ENCODE results near the gene SLC35A3. TPM values are rescaled to one million over a fixed set of nuclear protein-coding genes. Genes with fewer than 3 reads are reported as not detected.
A peak's percentile ranks its signal among the peaks of the same experiment; 100 is the strongest.
"Not testable (repeated sequence)": the region's sequence is repeated elsewhere in the genome, so short reads cannot be mapped to it uniquely, and the experiment has no call there.

The SLC35A3 gene
- total RNA-seq, 3 donors from 2014 or later: 86.2 to 205 (median 159) TPM

GRCh38 chr1:99975529-99975928 lies 5.7 kb downstream of the SLC35A3 start:
- no peak for TF ChIP-seq CTCF (IDR thresholded peaks at IDR 0.05)
- peaks cover 52% of the 10 kb centered on the region for H3K4me1 ChIP-seq (ENCODE audit: low read depth)
- ATAC-seq (peak; percentile 92), DNase-seq (peak in 1 of 3 donors; percentile 50)
- H3K9me3 ChIP-seq: no peaks in the 10 kb centered on the region
- no peaks in the 10 kb centered on the region for H3K36me3 ChIP-seq (ENCODE audit: low read depth)
- intact Hi-C loops (cut with DNase I, micrococcal nuclease): no loop called here
- H3K4me3 ChIP-seq: no peak overlapping the region

- H3K4me3 ChIP-seq; H3K36me3 ChIP-seq (ENCODE audit: low read depth); H3K9me3 ChIP-seq; intact Hi-C loops (cut with DNase I, micrococcal nuclease): not testable (repeated sequence)
- ATAC-seq (peak; percentile 57), DNase-seq (peak in 1 of 3 donors; percentile 28)
- H3K4me1 ChIP-seq (ENCODE audit: low read depth): peaks cover 40% of the 10 kb centered on the region
Measured at GRCh38 chr1:99977326-99977725, 7.5 kb downstream of the SLC35A3 start.

GRCh38 chr1:99978218-99978617 lies 8.4 kb downstream of the SLC35A3 start:
- intact Hi-C loops (cut with DNase I, micrococcal nuclease): no loop called here
- ATAC-seq (no peak), DNase-seq (no peak)
- peaks cover 35% of the 10 kb centered on the region for H3K4me1 ChIP-seq (ENCODE audit: low read depth)
- no peaks in the 10 kb centered on the region for H3K36me3 ChIP-seq (ENCODE audit: low read depth)
- TF ChIP-seq CTCF (IDR thresholded peaks at IDR 0.05): no peak
- H3K9me3 ChIP-seq: no peaks in the 10 kb centered on the region
- H3K4me3 ChIP-seq: no peak overlapping the region

- TF ChIP-seq CTCF (IDR thresholded peaks at IDR 0.05): no peak
- intact Hi-C loops (cut with DNase I, micrococcal nuclease): no loop called here
- Histone ChIP-seq H3K9me3 (no peaks in the 10 kb centered on the region), H3K4me1 (ENCODE audit: low read depth) (peaks cover 28% of the 10 kb centered on the region), H3K4me3 (no peak overlapping the region), H3K36me3 (ENCODE audit: low read depth) (no peaks in the 10 kb centered on the region)
- DNase-seq: no peak
- no peak for ATAC-seq
Measured at GRCh38 chr1:99979091-99979490, 9.3 kb downstream of the SLC35A3 start.

GRCh38 chr1:99980928-99981327 lies 11.1 kb downstream of the SLC35A3 start:
- intact Hi-C loops (cut with DNase I, micrococcal nuclease): no loop called here
- no peaks in the 10 kb centered on the region for H3K9me3 ChIP-seq
- H3K36me3 ChIP-seq (ENCODE audit: low read depth): no peaks in the 10 kb centered on the region
- TF ChIP-seq CTCF (IDR thresholded peaks at IDR 0.05): no peak
- ATAC-seq (no peak), DNase-seq (no peak)
- H3K4me3 ChIP-seq: no peak overlapping the region
- H3K4me1 ChIP-seq (ENCODE audit: low read depth): peaks cover 25% of the 10 kb centered on the region

- DNase-seq: peak in 1 of 3 donors; percentile 30
- Histone ChIP-seq H3K9me3 (no peaks in the 10 kb centered on the region), H3K36me3 (ENCODE audit: low read depth) (no peaks in the 10 kb centered on the region), H3K4me1 (ENCODE audit: low read depth) (peaks cover 11% of the 10 kb centered on the region), H3K4me3 (no peak overlapping the region)
- peak; percentile 94 for ATAC-seq
- intact Hi-C loops (cut with DNase I, micrococcal nuclease): no loop called here
- TF ChIP-seq CTCF (IDR thresholded peaks at IDR 0.05): no peak
Measured at GRCh38 chr1:99986656-99987225, 16.9 kb downstream of the SLC35A3 start.
